IPS-18c (cell line): ENCODE data around the gene CD4.
"Not testable (repeated sequence)": the region's sequence is repeated elsewhere in the genome, so short reads cannot be mapped to it uniquely, and the experiment has no call there.

Experiments used
- H3K4me3 ChIP-seq: 2 replicates; pipeline ENCODE4 v1.7.0; 2013; ENCODE audit warnings: low read depth, mild to moderate bottlenecking, low read length, moderate library complexity; ENCODE audit not compliant: insufficient read depth
- H3K9me3 ChIP-seq: one replicate; pipeline ENCODE4 v1.6.1; 2013; ENCODE audit warnings: mild to moderate bottlenecking, low read length, moderate library complexity; ENCODE audit not compliant: control insufficient read depth, insufficient read depth

Gene CD4

GRCh38 chr12:6788972-6789924 is at the start of gene CD4:
Gene CD4, plus strand, starts transcription at chr12:6789528. Its CDS starts 10,611 bp downstream, at chr12:6800139.
- no peak within 1 kb of the TSS for H3K4me3 ChIP-seq
- no peaks in the 10 kb centered on the region for H3K9me3 ChIP-seq

DNA sequence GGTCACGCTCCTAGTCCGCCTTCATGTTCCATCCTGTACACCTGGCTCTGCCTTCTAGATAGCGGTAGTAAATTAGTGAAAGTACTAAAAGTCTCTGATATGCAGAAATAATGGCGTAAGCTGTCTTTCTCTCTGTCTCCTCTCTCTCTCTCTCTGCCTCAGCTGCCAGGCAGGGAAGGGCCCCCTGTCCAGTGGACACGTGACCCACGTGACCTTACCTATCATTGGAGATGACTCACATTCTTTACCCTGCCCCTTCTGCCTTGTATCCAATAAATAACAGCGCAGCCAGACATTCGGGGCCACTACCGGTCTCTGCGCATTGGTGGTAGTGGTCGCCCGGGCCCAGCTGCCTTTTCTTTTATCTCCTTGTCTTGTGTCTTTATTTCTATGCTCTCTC is 47.2 kb upstream of the CD4 start:
- not testable (repeated sequence) for H3K9me3 ChIP-seq, H3K4me3 ChIP-seq

- H3K9me3 ChIP-seq, result no peaks in the 10 kb centered on the region
- H3K4me3 ChIP-seq, result no peak overlapping the region
Measured at GRCh38 chr12:6742834-6743233, 46.5 kb upstream of the CD4 start.

DNA sequence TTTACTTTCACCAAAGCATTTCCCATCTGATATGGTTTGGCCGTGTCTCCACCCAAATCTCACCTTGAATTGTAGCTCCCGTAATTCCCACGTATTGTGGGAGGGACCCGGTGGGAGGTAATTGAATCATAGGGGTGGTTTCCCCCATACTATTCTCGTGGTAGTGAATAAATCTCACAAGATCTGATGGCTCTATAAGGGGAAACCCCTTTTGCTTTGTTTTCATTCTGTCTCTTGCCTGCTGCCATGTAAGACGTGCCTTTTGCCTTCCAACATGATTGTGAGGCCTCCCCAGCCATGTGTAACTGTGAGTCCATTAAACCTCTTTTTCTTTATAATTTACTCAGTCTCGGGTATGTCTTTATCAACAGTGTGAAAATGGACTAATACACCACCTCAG is 46.0 kb upstream of the CD4 start:
- H3K9me3 ChIP-seq, H3K4me3 ChIP-seq: not testable (repeated sequence)

DNA sequence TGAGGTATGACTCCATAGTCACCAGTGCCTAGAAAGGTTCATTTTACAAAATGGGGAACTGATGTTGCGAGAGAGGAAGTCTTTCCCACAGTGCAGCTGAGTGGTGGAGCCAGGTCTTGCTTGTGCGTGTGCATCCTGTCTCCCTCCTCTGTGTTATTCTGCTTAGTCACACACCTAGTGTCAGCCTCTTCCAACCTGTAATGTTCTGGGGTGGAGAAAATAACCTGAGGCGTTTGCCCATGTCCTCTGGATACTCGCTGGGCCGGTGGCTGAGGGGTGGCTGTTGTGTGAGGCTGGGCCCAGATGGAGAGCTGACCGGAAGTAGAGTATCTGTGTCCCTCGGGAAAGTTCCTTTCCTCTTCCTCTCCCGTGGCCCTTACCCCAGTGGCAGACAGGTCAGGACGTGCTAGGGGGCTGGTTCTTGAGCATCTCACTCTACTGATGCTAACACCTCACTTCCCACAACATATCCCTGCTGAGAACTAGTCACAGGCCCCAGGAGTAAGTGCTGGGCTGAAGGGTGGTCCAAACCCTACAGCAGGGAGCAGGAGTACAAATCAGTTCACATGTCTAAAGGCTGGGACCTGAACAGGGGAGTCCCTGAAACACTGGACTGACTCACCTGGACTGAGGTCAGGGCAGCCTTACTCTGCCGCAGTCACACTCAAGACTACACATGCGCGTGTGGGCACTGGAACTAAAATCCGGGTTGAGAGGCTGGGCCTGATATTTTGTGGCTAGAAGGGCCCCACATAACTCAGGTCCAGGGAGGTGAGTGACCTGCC is 43.4 kb upstream of the CD4 start:
- no peak overlapping the region for H3K4me3 ChIP-seq
- H3K9me3 ChIP-seq, result no peaks in the 10 kb centered on the region

GRCh38 chr12:6747216-6747615 is 42.1 kb upstream of the CD4 start:
- no peaks in the 10 kb centered on the region for H3K9me3 ChIP-seq
- H3K4me3 ChIP-seq, result no peak overlapping the region

- Histone ChIP-seq H3K4me3 (no peak overlapping the region), H3K9me3 (no peaks in the 10 kb centered on the region)
Measured at GRCh38 chr12:6748761-6749160, 40.6 kb upstream of the CD4 start.

DNA sequence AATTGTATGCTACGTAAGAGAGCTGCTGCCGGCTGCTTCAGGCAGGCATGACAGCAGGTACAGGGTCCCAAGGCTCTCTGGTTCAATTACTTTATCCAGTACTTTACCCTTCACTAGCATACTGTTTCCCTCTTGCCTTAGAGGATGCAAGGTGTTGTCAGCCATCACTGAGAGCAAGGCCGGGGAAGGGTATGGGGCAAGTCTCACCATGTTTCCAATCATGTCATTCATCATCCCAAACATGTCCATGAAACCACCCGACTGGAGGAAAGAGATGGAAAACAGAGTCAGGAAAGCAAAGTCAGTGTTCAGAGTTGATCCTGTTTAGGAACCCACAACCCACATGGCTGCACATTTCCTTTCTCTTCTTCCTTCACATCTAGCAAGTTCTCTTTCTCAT is 38.8 kb upstream of the CD4 start:
- Histone ChIP-seq H3K9me3 (no peaks in the 10 kb centered on the region), H3K4me3 (no peak overlapping the region)

- H3K4me3 ChIP-seq, result peak overlapping the region; percentile 96
Measured at GRCh38 chr12:6751767-6752166, 37.6 kb upstream of the CD4 start.

DNA sequence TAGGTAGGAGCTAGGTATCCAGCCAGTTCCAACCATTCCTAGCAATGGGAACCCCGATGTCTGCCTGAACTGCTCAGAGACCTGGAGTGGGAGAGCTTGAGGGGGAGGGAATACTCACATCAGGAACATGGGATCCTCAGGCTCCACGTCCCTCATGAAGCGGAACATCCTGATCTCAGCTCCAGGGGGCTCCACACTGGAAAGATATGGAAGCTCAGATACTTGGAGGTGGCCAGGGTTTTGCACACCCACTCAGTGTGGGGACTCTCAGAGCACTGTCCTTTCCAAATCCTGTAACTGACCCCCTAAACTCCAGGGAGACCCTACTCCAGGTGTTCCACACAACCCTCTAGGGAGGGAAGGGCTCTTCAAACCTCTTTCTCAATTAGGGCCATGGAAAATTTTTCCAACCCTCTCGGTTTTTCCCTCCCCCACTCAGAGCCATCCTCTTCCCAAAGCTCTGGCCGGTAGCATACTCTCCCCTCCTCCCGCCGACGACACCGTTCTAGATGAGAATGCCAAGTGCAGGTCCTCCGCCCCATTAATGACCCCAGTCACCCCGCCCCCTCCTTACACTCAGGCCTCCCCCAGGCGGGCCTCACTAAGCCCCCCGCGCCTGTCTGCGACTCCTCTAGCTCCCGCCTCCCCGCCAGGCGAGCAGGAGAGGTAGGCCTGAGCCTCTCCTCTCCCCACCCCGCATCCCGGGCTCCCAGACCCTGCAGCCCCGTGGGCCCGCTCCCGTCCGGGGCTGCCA is 37.0 kb upstream of the CD4 start:
- Histone ChIP-seq H3K4me3 (peak overlapping the region; percentile 96), H3K9me3 (no peaks in the 10 kb centered on the region)

More at GRCh38 chr12:6751767-6752166, 37.6 kb upstream of the CD4 start:
- no peaks in the 10 kb centered on the region for H3K9me3 ChIP-seq

DNA sequence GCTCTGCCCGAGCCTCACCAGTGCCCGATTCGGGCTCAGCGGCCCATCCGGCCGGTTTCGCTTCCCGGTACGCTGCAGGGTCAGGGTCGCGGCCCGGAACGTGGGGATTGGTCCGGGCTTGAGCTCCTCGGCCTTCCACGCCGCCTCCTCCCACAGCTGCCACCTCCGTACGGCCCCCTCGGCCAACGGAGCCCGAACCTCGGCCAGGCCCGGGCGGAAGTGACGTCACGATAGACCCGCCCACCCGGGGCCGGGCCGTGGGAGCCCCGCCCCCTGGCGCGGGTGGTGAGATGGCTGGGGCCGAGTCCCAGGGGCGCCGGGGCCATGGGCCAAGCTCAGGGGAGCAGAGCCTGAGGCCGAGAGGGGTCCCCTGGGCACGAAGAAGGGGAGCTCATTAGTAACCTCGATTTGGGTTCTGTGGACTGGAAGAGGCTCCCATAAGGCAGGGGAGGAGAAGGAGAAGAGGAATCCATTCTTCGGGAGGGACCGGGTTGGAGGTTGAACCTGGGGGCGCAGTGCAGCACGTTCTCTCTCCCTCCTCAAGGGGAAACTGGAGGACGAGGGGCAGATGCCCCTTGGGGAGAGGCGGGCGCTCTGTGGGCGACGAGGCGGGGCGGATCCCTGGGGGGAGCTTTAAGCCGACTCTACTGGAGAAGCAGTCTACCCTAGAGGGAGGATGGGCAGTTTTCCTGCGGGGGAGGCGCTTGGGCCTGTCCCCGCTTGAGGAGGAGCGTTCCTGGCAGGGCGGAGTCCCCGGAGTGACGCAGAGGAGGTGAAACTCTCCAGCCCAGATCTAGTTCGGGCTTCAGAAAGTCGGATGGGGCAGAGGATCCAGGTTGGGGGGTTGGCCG is 36.2 kb upstream of the CD4 start, which contains the start of gene MLF2:
MLF2 (minus strand) TSS at position 221 of the 851 bp plus-strand sequence. CDS start 807 bp downstream, outside the sequence.
- peak within 1 kb of the TSS; percentile 96 for H3K4me3 ChIP-seq

GRCh38 chr12:6753772-6754356 is 35.5 kb upstream of the CD4 start:
- H3K9me3 ChIP-seq, result no peaks in the 10 kb centered on the region
- H3K4me3 ChIP-seq, result no peak overlapping the region

More for the DNA sequence above, 36.2 kb upstream of the CD4 start, which contains the start of gene MLF2:
- no peaks in the 10 kb centered on the region for H3K9me3 ChIP-seq

DNA sequence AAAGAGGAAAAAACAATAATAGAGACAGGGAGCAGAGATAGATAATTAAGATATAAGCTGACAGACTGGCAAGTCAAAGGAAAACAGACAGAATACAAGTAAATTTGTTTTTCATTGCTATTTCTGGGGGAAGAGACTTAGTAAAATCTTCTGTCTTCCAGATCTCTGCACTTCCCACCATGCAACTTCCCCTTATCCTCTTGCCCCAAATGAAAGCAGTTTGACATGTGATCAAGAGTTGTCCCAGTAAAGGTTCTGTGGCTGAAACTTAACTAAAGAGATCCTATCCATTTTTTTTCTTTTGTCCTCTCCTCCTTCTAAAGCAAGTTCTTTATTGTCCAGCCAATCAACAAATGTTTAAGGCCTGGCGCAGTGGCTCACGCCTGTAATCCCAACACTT is 34.9 kb upstream of the CD4 start:
- Histone ChIP-seq H3K9me3 (no peaks in the 10 kb centered on the region), H3K4me3 (no peak overlapping the region)

- Histone ChIP-seq H3K9me3 (no peaks in the 10 kb centered on the region), H3K4me3 (no peak overlapping the region)
Measured at GRCh38 chr12:6757028-6757690, 32.2 kb upstream of the CD4 start.

DNA sequence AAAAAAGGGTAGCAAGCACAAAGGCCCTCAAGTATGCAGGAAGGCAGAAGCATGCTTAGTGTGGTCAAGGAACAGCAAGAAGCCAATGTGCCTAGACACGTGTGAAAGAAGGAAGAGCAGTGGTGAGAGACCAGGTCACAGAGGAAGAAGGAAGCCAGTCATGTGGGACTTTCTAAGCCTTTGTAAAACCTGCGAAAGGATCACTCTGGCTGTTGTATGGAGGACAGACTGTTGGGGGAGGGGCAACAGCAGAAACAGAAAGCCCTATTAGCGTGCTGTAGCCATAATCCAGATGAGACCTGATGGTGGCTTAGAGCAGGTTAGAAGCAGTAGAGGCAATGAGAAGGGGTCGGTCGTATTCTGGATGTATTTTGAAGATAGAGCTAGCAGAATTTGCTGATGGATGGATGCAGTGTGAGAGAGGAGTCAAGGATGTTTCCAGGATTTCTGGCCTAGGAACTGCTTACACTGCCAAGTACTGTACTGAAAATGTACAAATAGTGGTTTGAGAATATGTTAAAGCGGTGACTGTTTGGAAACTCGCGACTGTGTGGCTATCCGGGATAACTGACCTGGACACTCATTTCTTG is 30.7 kb upstream of the CD4 start:
- Histone ChIP-seq H3K9me3 (no peaks in the 10 kb centered on the region), H3K4me3 (no peak overlapping the region)
